WTC11 (cell line): ENCODE results near the gene U2AF1L4. TPM values are rescaled to one million over a fixed set of nuclear protein-coding genes. Genes with fewer than 3 reads are reported as not detected.

Experiments used
- ATAC-seq: fragments of 200-7000 bp; cut with Tn5 transposase; 2 replicates; pipeline ENCODE4 v1.10.0; 2021; ENCODE audit warnings: mild to moderate bottlenecking, moderate library complexity
- CTCF ChIA-PET: fragments of 300-600 bp; sonication (Branson Sonifier 250); formaldehyde crosslinking; loops from one replicate; lab custom pipeline; 2021; ENCODE audit warnings: antibody characterized with exemption; lab: Charles Lee
- POLR2A ChIA-PET: fragments of 350-600 bp; sonication (Branson Sonifier 250); formaldehyde crosslinking; loops from one replicate; lab custom pipeline; 2021; ENCODE audit warnings: antibody characterized with exemption; lab: Charles Lee
- DNase-seq: peaks from one replicate; pipeline ENCODE4 v3.0.0; 2021; ENCODE audit warnings: low spot score
- H3K27ac Mint-ChIP-seq: 2 replicates; pipeline ENCODE4 v1.8.0; 2021; ENCODE audit warnings: mixed read lengths
- H3K27me3 Mint-ChIP-seq: 2 replicates; pipeline ENCODE4 v1.8.0; 2021; ENCODE audit warnings: low read depth, mild to moderate bottlenecking, moderate library complexity, mixed read lengths
- H3K36me3 Mint-ChIP-seq: 2 replicates; pipeline ENCODE4 v1.8.0; 2021; ENCODE audit warnings: mixed read lengths
- H3K4me1 Mint-ChIP-seq: 2 replicates; pipeline ENCODE4 v1.8.0; 2022; ENCODE audit warnings: mixed read lengths
- H3K4me3 Mint-ChIP-seq: 2 replicates; pipeline ENCODE4 v1.8.0; 2021; ENCODE audit warnings: mild to moderate bottlenecking, moderate library complexity, mixed read lengths
- H3K9me3 Mint-ChIP-seq: 2 replicates; pipeline ENCODE4 v1.8.0; 2021; ENCODE audit warnings: mixed read lengths
- ARID4B ChIP-seq: sonication (generic); formaldehyde crosslinking; IDR thresholded peaks from 2 replicates; pipeline ENCODE4 v1.8.0; 2023; ENCODE audit warnings: missing genetic modification reagents, mild to moderate bottlenecking, borderline replicate concordance
- ATF1 ChIP-seq: sonication (generic); formaldehyde crosslinking; IDR thresholded peaks from 2 replicates; pipeline ENCODE4 v1.8.1; 2023; ENCODE audit warnings: mild to moderate bottlenecking, moderate library complexity, missing genetic modification reagents
- ATF2 ChIP-seq: sonication (generic); formaldehyde crosslinking; IDR thresholded peaks from 2 replicates; pipeline ENCODE4 v1.8.1; 2022; ENCODE audit warnings: low read depth, missing genetic modification reagents, borderline replicate concordance
- CREM ChIP-seq: sonication (generic); formaldehyde crosslinking; IDR thresholded peaks from 2 replicates; pipeline ENCODE4 v1.8.1; 2022; ENCODE audit warnings: mild to moderate bottlenecking, missing genetic modification reagents, moderate library complexity
- E2F5 ChIP-seq: sonication (generic); formaldehyde crosslinking; IDR thresholded peaks from 2 replicates; pipeline ENCODE4 v1.8.1; 2022; ENCODE audit warnings: mild to moderate bottlenecking, moderate library complexity, missing genetic modification reagents
- ETV6 ChIP-seq: sonication (generic); formaldehyde crosslinking; IDR thresholded peaks from 2 replicates; pipeline ENCODE4 v1.8.1; 2022; ENCODE audit warnings: mild to moderate bottlenecking, missing genetic modification reagents
- FOXK1 ChIP-seq: sonication (generic); formaldehyde crosslinking; IDR thresholded peaks from 2 replicates; pipeline ENCODE4 v1.8.0; 2022; ENCODE audit warnings: mild to moderate bottlenecking, moderate library complexity, missing genetic modification reagents
- FOXP4 ChIP-seq: sonication (generic); formaldehyde crosslinking; IDR thresholded peaks from 2 replicates; pipeline ENCODE4 v1.8.0; 2022; ENCODE audit warnings: mild to moderate bottlenecking, missing genetic modification reagents
- HMGXB4 ChIP-seq: sonication (generic); formaldehyde crosslinking; IDR thresholded peaks from 2 replicates; pipeline ENCODE4 v1.8.1; 2023; ENCODE audit warnings: mild to moderate bottlenecking, moderate library complexity, missing genetic modification reagents
- JAZF1 ChIP-seq: fragments of 250-450 bp; sonication (Bioruptor Pico); IDR thresholded peaks from 2 replicates; pipeline ENCODE4 v1.9.0; 2021; ENCODE audit warnings: moderate library complexity, mild to moderate bottlenecking, inconsistent platforms
- NFE2L1 ChIP-seq: sonication (generic); formaldehyde crosslinking; IDR thresholded peaks from 2 replicates; pipeline ENCODE4 v1.8.1; 2023; ENCODE audit warnings: missing genetic modification reagents
- PREB ChIP-seq: sonication (generic); formaldehyde crosslinking; IDR thresholded peaks from 2 replicates; pipeline ENCODE4 v1.8.1; 2022; ENCODE audit warnings: mild to moderate bottlenecking, missing genetic modification reagents, moderate library complexity, borderline replicate concordance
- SP1 ChIP-seq: sonication (generic); formaldehyde crosslinking; conservative IDR thresholded peaks from 2 replicates; pipeline ENCODE4 v1.8.1; 2022; ENCODE audit warnings: missing genetic modification reagents
- TP53 ChIP-seq: sonication (generic); formaldehyde crosslinking; IDR thresholded peaks from 2 replicates; pipeline ENCODE4 v1.8.1; 2023; ENCODE audit warnings: mild to moderate bottlenecking, missing genetic modification reagents
- ZNF423 ChIP-seq: fragments of 250-450 bp; sonication (Bioruptor Pico); IDR thresholded peaks from 2 replicates; pipeline ENCODE4 v2.1.2; 2022; ENCODE audit warnings: mild to moderate bottlenecking, moderate library complexity
- total RNA-seq: library from RNA; stranded (reverse); gene quantifications from 3 replicates; pipeline ENCODE4 v1.2.3, GENCODE V29; 2021

Gene U2AF1L4
- total RNA-seq, 1 experiment from 2014 or later = 20.9 TPM

GRCh38 chr19:35718345-35719041, 26.7 kb downstream of the U2AF1L4 start:
- peak; percentile 26 for DNase-seq
- TF ChIP-seq NFE2L1 (CRISPR knock-in tag) (no peak), ARID4B (0 out of 2 replicates have a peak, but pooled peaks have one; percentile 25), FOXK1 (CRISPR knock-in tag) (no peak)
- Mint-ChIP-seq H3K4me3 (peak overlapping the region; percentile 79), H3K36me3 (peaks cover 14% of the 10 kb centered on the region), H3K4me1 (peaks cover 32% of the 10 kb centered on the region), H3K9me3 (no peaks in the 10 kb centered on the region), H3K27me3 (no peaks in the 10 kb centered on the region), H3K27ac (no peak overlapping the region)
- POLR2A ChIA-PET = interaction anchor here (0.5 to 1.4 kb wide), 3 partner anchors 22 to 450 kb away, joined by 3 to 9 read pairs (median 3); partner anchors contain the start of genes PSENEN and U2AF1L4
- no peak for ATAC-seq
- CTCF ChIA-PET = interaction anchor here (1.0 to 1.7 kb wide), 5 partner anchors 16 to 102 kb away, joined by 3 to 7 read pairs (median 4); partner anchors contain the start of gene LIN37

- ChIA-PET CTCF (interaction anchor here (1.1 to 1.3 kb wide), 3 partner anchors 30 to 102 kb away, joined by 3 to 7 read pairs (median 4); partner anchors contain the start of gene LIN37), POLR2A (interaction anchor here (1.2 to 1.4 kb wide), 2 partner anchors 23 to 28 kb away, joined by 3 to 9 read pairs; partner anchors contain the start of genes PSENEN and U2AF1L4)
- DNase-seq (peak; percentile 97), ATAC-seq (no peak)
- H3K36me3 Mint-ChIP-seq = peaks cover 9% of the 10 kb centered on the region
- H3K4me1 Mint-ChIP-seq = peaks cover 37% of the 10 kb centered on the region
- H3K27ac Mint-ChIP-seq = peak within 1 kb of the TSS; percentile 97
- no peaks in the 10 kb centered on the region for H3K27me3 Mint-ChIP-seq
- peak within 1 kb of the TSS; percentile 83 for H3K4me3 Mint-ChIP-seq
- peak; percentile 33; the same call in 1 of the 2 replicates for TF ChIP-seq ZNF423 (CRISPR knock-in tag)
- peak; percentile 71 for TF ChIP-seq SP1
- TF ChIP-seq ATF2 (CRISPR knock-in tag) = no peak
- H3K9me3 Mint-ChIP-seq = no peaks in the 10 kb centered on the region
These were observed 27.4 kb downstream of the U2AF1L4 start, which contains the start of gene KMT2B for GRCh38 chr19:35717665-35718344. KMT2B (plus strand) TSS chr19:35718003; CDS start chr19:35718019, 16 bp downstream.

GRCh38 chr19:35716801-35717664, 28.2 kb downstream of the U2AF1L4 start:
- Mint-ChIP-seq H3K4me1 (peaks cover 40% of the 10 kb centered on the region), H3K9me3 (no peaks in the 10 kb centered on the region), H3K27ac (peak overlapping the region; percentile 97), H3K4me3 (peak overlapping the region; percentile 83), H3K36me3 (peaks cover 3% of the 10 kb centered on the region), H3K27me3 (no peaks in the 10 kb centered on the region)
- ATAC-seq (peak; percentile 78), DNase-seq (peak; percentile 93)
- POLR2A ChIA-PET = interaction anchor here (1.4 kb wide), 1 partner anchor 28 kb away, joined by 3 read pairs; the partner anchor contains the start of genes PSENEN and U2AF1L4
- CTCF ChIA-PET = interaction anchor here (2.7 kb wide), 1 partner anchor 67 kb away, joined by 8 read pairs; no protein-coding TSS in a partner anchor
- TF ChIP-seq CREM (CRISPR knock-in tag) (peak; percentile 69), FOXP4 (no peak), JAZF1 (no peak), E2F5 (CRISPR knock-in tag) (peak; percentile 68), HMGXB4 (CRISPR knock-in tag) (peak; percentile 93), TP53 (CRISPR knock-in tag) (no peak), ETV6 (CRISPR knock-in tag) (0 out of 2 replicates have a peak, but pooled peaks have one; percentile 67), ATF1 (CRISPR knock-in tag) (no peak), PREB (CRISPR knock-in tag) (no peak)
